ENCODE measurements around the gene NCAPH2. TPM values are rescaled to one million over a fixed set of nuclear protein-coding genes. Genes with fewer than 3 reads are reported as not detected.

NCAPH2 gene
- total RNA-seq, 3 donors from 2014 or later (not counting 1 experiment from before 2014, with no cell fraction given): 94.5 to 106 (median 104) TPM

DNA sequence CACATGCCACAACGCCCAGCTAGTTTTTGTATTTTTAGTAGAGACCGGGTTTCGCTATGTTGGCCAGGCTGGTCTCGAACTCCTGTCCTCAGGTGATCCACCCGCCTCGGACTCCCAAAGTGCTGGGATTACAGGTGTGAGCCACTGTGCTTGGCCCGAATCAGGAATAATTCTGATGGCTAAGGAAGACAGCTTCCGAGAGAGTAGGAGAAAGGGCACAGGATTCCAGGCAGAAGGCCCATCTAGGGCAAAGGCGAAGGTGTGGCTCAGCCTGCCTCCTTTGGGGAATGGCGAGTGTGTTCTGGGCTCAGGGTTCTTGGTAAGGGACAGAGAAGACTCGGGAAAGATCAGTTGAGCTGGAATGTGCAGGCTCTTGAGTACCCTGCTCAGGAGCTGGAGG is 56.3 kb downstream of the NCAPH2 start:
- DNase-seq (no peak), ATAC-seq (no peak)
- TF ChIP-seq, protein P1, sequence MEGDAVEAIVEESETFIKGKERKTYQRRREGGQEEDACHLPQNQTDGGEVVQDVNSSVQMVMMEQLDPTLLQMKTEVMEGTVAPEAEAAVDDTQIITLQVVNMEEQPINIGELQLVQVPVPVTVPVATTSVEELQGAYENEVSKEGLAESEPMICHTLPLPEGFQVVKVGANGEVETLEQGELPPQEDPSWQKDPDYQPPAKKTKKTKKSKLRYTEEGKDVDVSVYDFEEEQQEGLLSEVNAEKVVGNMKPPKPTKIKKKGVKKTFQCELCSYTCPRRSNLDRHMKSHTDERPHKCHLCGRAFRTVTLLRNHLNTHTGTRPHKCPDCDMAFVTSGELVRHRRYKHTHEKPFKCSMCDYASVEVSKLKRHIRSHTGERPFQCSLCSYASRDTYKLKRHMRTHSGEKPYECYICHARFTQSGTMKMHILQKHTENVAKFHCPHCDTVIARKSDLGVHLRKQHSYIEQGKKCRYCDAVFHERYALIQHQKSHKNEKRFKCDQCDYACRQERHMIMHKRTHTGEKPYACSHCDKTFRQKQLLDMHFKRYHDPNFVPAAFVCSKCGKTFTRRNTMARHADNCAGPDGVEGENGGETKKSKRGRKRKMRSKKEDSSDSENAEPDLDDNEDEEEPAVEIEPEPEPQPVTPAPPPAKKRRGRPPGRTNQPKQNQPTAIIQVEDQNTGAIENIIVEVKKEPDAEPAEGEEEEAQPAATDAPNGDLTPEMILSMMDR (IDR thresholded peaks at IDR 0.05): no peak
- Histone ChIP-seq H3K36me3 (ENCODE audit: control insufficient read depth, insufficient read depth, low read length) (peaks cover 4% of the 10 kb centered on the region), H3K4me3 (ENCODE audit: low read length) (no peak overlapping the region), H3K4me1 (ENCODE audit: control insufficient read depth, insufficient read depth, low read length) (peaks cover 15% of the 10 kb centered on the region), H3K27ac (ENCODE audit: low read length) (no peak overlapping the region), H3K9me3 (ENCODE audit: control insufficient read depth, insufficient read depth, low read length) (no peaks in the 10 kb centered on the region), H3K27me3 (ENCODE audit: control insufficient read depth, insufficient read depth, low read length) (no peaks in the 10 kb centered on the region)
- Mint-ChIP-seq H3K4me1 (peaks cover 23 to 28% of the 10 kb centered on the region in 2 donors), H3K27me3 (ENCODE audit: low read depth in 2 of 2) (peaks cover 0 to 6% of the 10 kb centered on the region in 2 donors), H3K4me3 (no peak overlapping the region), H3K27ac (no peak overlapping the region), H3K36me3 (no peaks in the 10 kb centered on the region), H3K9me3 (no peaks in the 10 kb centered on the region)
- 94% methylated on average over 11 of the region's 11 CpGs for WGBS (ENCODE audit: insufficient coverage)
- intact Hi-C loops (cut with micrococcal nuclease): loop anchor here (5.0 kb wide), 2 partner anchors 37 to 57 kb away; partner anchors contain the start of genes LMF2, NCAPH2 and SCO2

DNA sequence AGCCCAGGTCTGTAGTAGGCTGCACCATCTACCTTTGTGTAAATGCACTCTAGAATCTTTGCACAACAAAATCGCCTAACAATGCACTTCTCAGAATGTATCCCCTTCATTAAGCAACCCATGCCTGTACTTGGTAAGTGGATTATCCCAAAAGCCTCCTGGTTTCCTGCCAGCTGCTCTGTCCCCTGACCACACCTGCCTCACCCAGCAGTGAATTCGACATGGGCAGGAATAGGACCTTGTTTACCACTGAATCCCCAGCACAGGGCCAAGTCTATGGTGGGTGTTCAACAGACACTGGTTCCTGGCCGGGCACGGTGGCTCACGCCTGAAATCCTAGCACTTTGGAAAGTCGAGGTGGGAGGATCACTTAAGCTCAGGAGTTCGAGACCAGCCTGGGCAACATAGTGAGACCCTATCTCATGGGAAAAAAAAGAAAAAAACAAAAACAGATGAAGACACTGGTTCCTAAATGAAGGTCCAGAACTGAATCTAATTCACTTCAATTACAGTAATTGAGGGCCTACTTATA is 59.8 kb downstream of the NCAPH2 start:
- TF ChIP-seq, protein P1 (IDR thresholded peaks at IDR 0.05): no peak
- DNase-seq (no peak), ATAC-seq (no peak)
- Histone ChIP-seq H3K27me3 (ENCODE audit: control insufficient read depth, insufficient read depth, low read length) (no peaks in the 10 kb centered on the region), H3K4me3 (ENCODE audit: low read length) (no peak overlapping the region), H3K9me3 (ENCODE audit: control insufficient read depth, insufficient read depth, low read length) (no peaks in the 10 kb centered on the region), H3K4me1 (ENCODE audit: control insufficient read depth, insufficient read depth, low read length) (peaks cover 10% of the 10 kb centered on the region), H3K36me3 (ENCODE audit: control insufficient read depth, insufficient read depth, low read length) (peaks cover 16% of the 10 kb centered on the region), H3K27ac (ENCODE audit: low read length) (no peak overlapping the region)
- 97% methylated on average over 7 of the region's 7 CpGs for WGBS (ENCODE audit: insufficient coverage)
- no peaks in the 10 kb centered on the region for H3K36me3 Mint-ChIP-seq
- peaks cover 9 to 10% of the 10 kb centered on the region in 2 donors for H3K4me1 Mint-ChIP-seq
- peaks cover 0 to 6% of the 10 kb centered on the region in 2 donors for H3K27me3 Mint-ChIP-seq (ENCODE audit: low read depth in 2 of 2)
- intact Hi-C loops (cut with micrococcal nuclease): no loop called here
- no peak overlapping the region for H3K4me3 Mint-ChIP-seq
- no peaks in the 10 kb centered on the region for H3K9me3 Mint-ChIP-seq
- H3K27ac Mint-ChIP-seq: no peak overlapping the region

DNA sequence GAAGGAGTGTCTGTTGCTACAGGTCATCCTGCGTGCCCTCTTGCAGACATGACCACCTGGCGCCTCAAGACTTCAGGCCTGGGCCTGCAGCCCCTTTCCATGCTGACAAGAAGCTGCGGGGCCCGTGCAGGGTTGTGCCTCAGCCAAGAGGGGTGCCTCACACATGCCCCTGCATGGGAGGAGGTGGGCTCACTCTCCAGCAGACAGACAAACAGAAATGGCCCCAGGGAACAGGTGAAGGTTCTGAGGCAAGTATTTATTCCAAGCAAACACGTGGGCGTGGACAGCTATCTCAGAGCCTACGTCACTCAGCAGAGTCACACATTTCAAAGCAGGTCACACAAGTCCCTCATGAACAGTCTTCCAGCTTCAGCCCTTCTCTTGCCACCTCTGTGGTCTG is 60.6 kb downstream of the NCAPH2 start:
- H3K4me3 Mint-ChIP-seq: no peak overlapping the region
- Histone ChIP-seq H3K4me1 (ENCODE audit: control insufficient read depth, insufficient read depth, low read length) (peaks cover 2% of the 10 kb centered on the region), H3K9me3 (ENCODE audit: control insufficient read depth, insufficient read depth, low read length) (no peaks in the 10 kb centered on the region), H3K27ac (ENCODE audit: low read length) (no peak overlapping the region), H3K4me3 (ENCODE audit: low read length) (no peak overlapping the region), H3K36me3 (ENCODE audit: control insufficient read depth, insufficient read depth, low read length) (peaks cover 16% of the 10 kb centered on the region), H3K27me3 (ENCODE audit: control insufficient read depth, insufficient read depth, low read length) (no peaks in the 10 kb centered on the region)
- H3K27me3 Mint-ChIP-seq (ENCODE audit: low read depth in 2 of 2): peaks cover 0 to 6% of the 10 kb centered on the region in 2 donors
- 93% methylated on average over 7 of the region's 7 CpGs for WGBS (ENCODE audit: insufficient coverage)
- no peaks in the 10 kb centered on the region for H3K9me3 Mint-ChIP-seq
- no peak overlapping the region for H3K27ac Mint-ChIP-seq
- intact Hi-C loops (cut with micrococcal nuclease): no loop called here
- no peaks in the 10 kb centered on the region for H3K36me3 Mint-ChIP-seq
- ATAC-seq (no peak), DNase-seq (no peak)
- TF ChIP-seq, protein P1 (IDR thresholded peaks at IDR 0.05): no peak
- H3K4me1 Mint-ChIP-seq: peaks cover under 1 to 2% of the 10 kb centered on the region in 2 donors

DNA sequence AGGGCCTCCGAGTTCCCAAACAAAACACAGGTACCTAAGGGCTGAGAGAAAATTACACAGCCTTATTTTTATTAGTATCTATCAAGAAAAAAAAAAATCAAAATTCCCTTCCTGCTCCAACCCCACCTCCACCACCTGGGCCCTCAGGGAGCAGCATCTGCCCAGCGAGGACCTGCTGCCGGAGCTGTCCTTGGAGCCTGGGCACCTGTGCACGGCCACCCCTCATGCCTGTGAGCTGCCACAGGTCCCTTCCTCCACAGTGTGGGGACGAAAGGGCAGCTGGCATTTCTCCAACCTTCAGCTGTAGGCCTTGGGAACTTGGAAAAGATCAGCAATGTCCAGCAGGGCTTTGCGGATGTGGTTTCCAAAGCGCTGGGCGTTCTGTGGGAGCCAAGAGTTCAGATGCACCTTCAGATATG is 61.0 kb downstream of the NCAPH2 start:
- H3K4me3 Mint-ChIP-seq: no peak overlapping the region
- no peaks in the 10 kb centered on the region for H3K4me1 Mint-ChIP-seq
- H3K4me3 ChIP-seq (ENCODE audit: low read length): no peak overlapping the region
- TF ChIP-seq, protein P1 (IDR thresholded peaks at IDR 0.05): no peak
- no peaks in the 10 kb centered on the region for H3K27me3 ChIP-seq (ENCODE audit: control insufficient read depth, insufficient read depth, low read length)
- no peaks in the 10 kb centered on the region for H3K4me1 ChIP-seq (ENCODE audit: control insufficient read depth, insufficient read depth, low read length)
- no peaks in the 10 kb centered on the region for H3K9me3 Mint-ChIP-seq
- H3K36me3 Mint-ChIP-seq: no peaks in the 10 kb centered on the region
- no peak overlapping the region for H3K27ac Mint-ChIP-seq
- H3K27me3 Mint-ChIP-seq (ENCODE audit: low read depth in 2 of 2): peaks cover 0 to 6% of the 10 kb centered on the region in 2 donors
- no peak for DNase-seq
- intact Hi-C loops (cut with micrococcal nuclease): no loop called here
- H3K9me3 ChIP-seq (ENCODE audit: control insufficient read depth, insufficient read depth, low read length): no peaks in the 10 kb centered on the region
- 98% methylated on average over 7 of the region's 8 CpGs for WGBS (ENCODE audit: insufficient coverage)
- peaks cover 16% of the 10 kb centered on the region for H3K36me3 ChIP-seq (ENCODE audit: control insufficient read depth, insufficient read depth, low read length)
- no peak overlapping the region for H3K27ac ChIP-seq (ENCODE audit: low read length)
- no peak for ATAC-seq
